Fibroblast of villous mesenchyme (primary cell): Measurements from ENCODE around the gene PLCG1. TPM values are rescaled to one million over a fixed set of nuclear protein-coding genes. Genes with fewer than 3 reads are reported as not detected.
A peak's percentile ranks its signal among the peaks of the same experiment; 100 is the strongest.

Experiments used
- DNase-seq: peaks from one replicate; pipeline ENCODE4 v3.0.0-alpha.2; 2010; ENCODE audit warnings: low read depth
- H3K4me3 ChIP-seq: 2 replicates; pipeline ENCODE4 v1.5.1; 2011; ENCODE audit warnings: low read depth, mild to moderate bottlenecking, low read length
- small RNA-seq: library from RNA; depleted of rRNA; stranded (forward); fragments of <200 nt; gene quantifications from one replicate; pipeline ENCODE3, GENCODE V24; 2012
- total RNA-seq: library from RNA; depleted of rRNA; stranded (reverse); fragments of >200 nt; gene quantifications from 2 replicates; pipeline ENCODE4 v1.2.3, GENCODE V29; 2012
- TF ChIP-seq, protein P1 (sequence below): IDR thresholded peaks from 2 replicates; pipeline ENCODE4 v1.5.1; 2012; ENCODE audit warnings: low read depth, mild to moderate bottlenecking, low read length; ENCODE audit not compliant: insufficient read depth

PLCG1 gene
- total RNA-seq, 1 donor = 60.9 TPM

GRCh38 chr20:41222296-41222695, 85.0 kb downstream of the PLCG1 start:
- no peak for DNase-seq

DNA sequence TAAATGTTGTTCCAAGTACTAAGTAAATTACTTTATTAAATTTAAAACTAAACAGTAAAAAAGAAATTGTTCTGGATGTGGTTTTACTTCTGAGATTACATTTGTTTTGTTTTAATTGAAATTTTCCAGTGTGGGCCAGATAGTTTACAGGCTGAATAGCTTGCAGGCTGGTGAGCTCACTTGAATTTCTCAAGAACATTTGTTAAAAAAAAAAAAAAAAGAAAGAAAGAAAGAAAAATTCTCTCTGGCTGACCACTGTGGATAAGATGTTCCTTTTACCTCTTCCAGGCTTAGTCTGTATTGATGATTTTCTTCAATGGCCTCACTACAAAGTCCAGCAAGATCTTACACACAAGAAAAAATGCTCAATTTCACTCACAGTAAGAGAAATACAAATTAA, 85.4 kb downstream of the PLCG1 start:
- DNase-seq = peak; percentile 41
- TF ChIP-seq, protein P1, sequence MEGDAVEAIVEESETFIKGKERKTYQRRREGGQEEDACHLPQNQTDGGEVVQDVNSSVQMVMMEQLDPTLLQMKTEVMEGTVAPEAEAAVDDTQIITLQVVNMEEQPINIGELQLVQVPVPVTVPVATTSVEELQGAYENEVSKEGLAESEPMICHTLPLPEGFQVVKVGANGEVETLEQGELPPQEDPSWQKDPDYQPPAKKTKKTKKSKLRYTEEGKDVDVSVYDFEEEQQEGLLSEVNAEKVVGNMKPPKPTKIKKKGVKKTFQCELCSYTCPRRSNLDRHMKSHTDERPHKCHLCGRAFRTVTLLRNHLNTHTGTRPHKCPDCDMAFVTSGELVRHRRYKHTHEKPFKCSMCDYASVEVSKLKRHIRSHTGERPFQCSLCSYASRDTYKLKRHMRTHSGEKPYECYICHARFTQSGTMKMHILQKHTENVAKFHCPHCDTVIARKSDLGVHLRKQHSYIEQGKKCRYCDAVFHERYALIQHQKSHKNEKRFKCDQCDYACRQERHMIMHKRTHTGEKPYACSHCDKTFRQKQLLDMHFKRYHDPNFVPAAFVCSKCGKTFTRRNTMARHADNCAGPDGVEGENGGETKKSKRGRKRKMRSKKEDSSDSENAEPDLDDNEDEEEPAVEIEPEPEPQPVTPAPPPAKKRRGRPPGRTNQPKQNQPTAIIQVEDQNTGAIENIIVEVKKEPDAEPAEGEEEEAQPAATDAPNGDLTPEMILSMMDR = no peak
- no peak overlapping the region for H3K4me3 ChIP-seq

More at GRCh38 chr20:41222296-41222695, 85.0 kb downstream of the PLCG1 start:
- H3K4me3 ChIP-seq = no peak overlapping the region
- TF ChIP-seq, protein P1 = no peak

GRCh38 chr20:41223112-41223511, 85.8 kb downstream of the PLCG1 start:
- DNase-seq = no peak
- TF ChIP-seq, protein P1 = no peak
- no peak overlapping the region for H3K4me3 ChIP-seq

- TF ChIP-seq, protein P1 = no peak
- no peak overlapping the region for H3K4me3 ChIP-seq
- no peak for DNase-seq
Observed at GRCh38 chr20:41224281-41224680, 86.9 kb downstream of the PLCG1 start.

DNA sequence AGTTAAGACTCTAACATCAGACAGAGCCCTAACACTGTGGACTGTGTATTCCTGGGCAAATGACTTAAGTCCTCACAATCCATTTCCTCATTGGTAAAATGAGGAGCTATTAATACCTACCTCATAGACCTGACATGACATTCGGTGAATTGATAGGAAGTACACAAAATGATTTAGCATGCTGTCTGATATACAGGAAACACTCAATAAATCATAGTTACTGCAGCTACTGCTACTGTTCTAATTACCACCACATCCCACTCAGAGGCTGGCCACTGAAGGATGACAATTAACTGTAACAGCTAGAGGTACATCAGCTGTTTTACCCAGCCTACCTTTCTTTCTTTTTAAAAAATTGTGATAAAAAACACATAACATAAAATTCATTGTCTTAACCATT, 87.7 kb downstream of the PLCG1 start:
- H3K4me3 ChIP-seq = no peak overlapping the region
- no peak for DNase-seq
- TF ChIP-seq, protein P1 = no peak

- TF ChIP-seq, protein P1 = no peak
- no peak for DNase-seq
- H3K4me3 ChIP-seq = no peak overlapping the region
Observed at GRCh38 chr20:41226426-41226825, 89.1 kb downstream of the PLCG1 start.

Small RNA genes lying within 50 kb of the gene (small RNA-seq; reads per million reads assigned to genes)
- gene AL022394.1 = not detected
- not detected for gene MIR6871

Other genes with a start within 250 kb of the PLCG1 start
- 10.3 and 19.9 TPM in 2 replicates for gene TOP1, start 108.7 kb upstream of the PLCG1 start, total RNA-seq
- gene ZHX3, start 180.2 kb downstream of the PLCG1 start, total RNA-seq = 38.7 and 39.3 TPM in 2 replicates
- 5.6 and 7.4 TPM in 2 replicates for gene LPIN3, start 203.3 kb downstream of the PLCG1 start, total RNA-seq
- under 0.01 TPM in 1 of 2 replicates, not detected in the other for gene EMILIN3, start 229.3 kb downstream of the PLCG1 start, total RNA-seq